Subcutaneous abdominal adipose tissue (tissue), 5 donors: ENCODE data around the gene HNRNPL.

Experiments used
- H3K27ac ChIP-seq: one replicate; pipeline ENCODE4 v1.7.0; 2013; ENCODE audit warnings: low read depth, mild to moderate bottlenecking, inconsistent platforms, low read length, moderate library complexity
- H3K27me3 ChIP-seq, 5 donors: one replicate each; pipeline ENCODE4 v1.7.0; 2013; ENCODE audit warnings: low read length in 5 of 5, inconsistent platforms in 1 of 5; ENCODE audit not compliant: control insufficient read depth in 5 of 5, insufficient read depth in 4 of 5
- H3K36me3 ChIP-seq, 5 donors: one replicate each; pipeline ENCODE4 v1.7.0; 2013; ENCODE audit warnings: low read length in 5 of 5; ENCODE audit not compliant: control insufficient read depth in 5 of 5, insufficient read depth in 5 of 5
- H3K4me1 ChIP-seq, 5 donors: one replicate each; pipeline ENCODE4 v1.7.0; 2013; ENCODE audit warnings: low read length in 5 of 5, mild to moderate bottlenecking in 3 of 5, moderate library complexity in 1 of 5; ENCODE audit not compliant: control insufficient read depth in 5 of 5, insufficient read depth in 5 of 5
- H3K4me3 ChIP-seq, 5 donors: one replicate each; pipeline ENCODE4 v1.7.0; 2013; ENCODE audit warnings: low read length in 5 of 5, low read depth in 1 of 5
- H3K9ac ChIP-seq, 5 donors: one replicate each; pipeline ENCODE4 v1.7.0; 2013; ENCODE audit warnings: low read length in 5 of 5, mild to moderate bottlenecking in 4 of 5, moderate library complexity in 3 of 5
- H3K9me3 ChIP-seq, 5 donors: one replicate each; pipeline ENCODE4 v1.7.0; 2013; ENCODE audit warnings: low read length in 5 of 5; ENCODE audit not compliant: control insufficient read depth in 5 of 5
- donor health status: healthy.
- donor health status: healthy.
- donor health status: healthy.
- donor health status: healthy.
- donor health status: healthy.

The HNRNPL gene

GRCh38 chr19:38840583-38840968, 9.2 kb downstream of the HNRNPL start:
- Histone ChIP-seq H3K9me3 (no peaks in the 10 kb centered on the region), H3K36me3 (peaks cover 8 to 99% (median 97%) of the 10 kb centered on the region in 5 donors), H3K9ac (peak overlapping the region in 2 of 5 donors; percentile 1 to 35), H3K27me3 (no peaks in the 10 kb centered on the region), H3K4me1 (peaks cover 0 to 14% (median 8%) of the 10 kb centered on the region in 5 donors), H3K4me3 (no peak overlapping the region), H3K27ac (peak overlapping the region; percentile 23)

GRCh38 chr19:38839816-38840582, 9.8 kb downstream of the HNRNPL start:
- Histone ChIP-seq H3K9me3 (no peaks in the 10 kb centered on the region), H3K27ac (peak overlapping the region; percentile 23), H3K4me3 (no peak overlapping the region), H3K4me1 (peaks cover 0 to 14% (median 7%) of the 10 kb centered on the region in 5 donors), H3K27me3 (no peaks in the 10 kb centered on the region), H3K9ac (no peak overlapping the region), H3K36me3 (peaks cover 8 to 98% (median 94%) of the 10 kb centered on the region in 5 donors)

- Histone ChIP-seq H3K9ac (no peak overlapping the region), H3K4me1 (peaks cover 0 to 14% (median 7%) of the 10 kb centered on the region in 5 donors), H3K27ac (no peak overlapping the region), H3K4me3 (no peak overlapping the region), H3K36me3 (peaks cover 8 to 93% (median 86%) of the 10 kb centered on the region in 5 donors), H3K9me3 (no peaks in the 10 kb centered on the region), H3K27me3 (no peaks in the 10 kb centered on the region)
Observed at GRCh38 chr19:38838986-38839761, 10.6 kb downstream of the HNRNPL start.

- Histone ChIP-seq H3K4me3 (no peak overlapping the region), H3K27ac (no peak overlapping the region), H3K27me3 (no peaks in the 10 kb centered on the region), H3K4me1 (peaks cover 0 to 14% (median 7%) of the 10 kb centered on the region in 5 donors), H3K9me3 (no peaks in the 10 kb centered on the region), H3K9ac (no peak overlapping the region), H3K36me3 (peaks cover 8 to 85% (median 79%) of the 10 kb centered on the region in 5 donors)
Observed at GRCh38 chr19:38838208-38838985, 11.4 kb downstream of the HNRNPL start.

- H3K9ac ChIP-seq: no peak overlapping the region
Observed at GRCh38 chr19:38837656-38838121, 12.1 kb downstream of the HNRNPL start.

GRCh38 chr19:38836983-38837626, 12.7 kb downstream of the HNRNPL start:
- no peak overlapping the region for H3K9ac ChIP-seq
- H3K36me3 ChIP-seq: peaks cover 6 to 72% (median 66%) of the 10 kb centered on the region in 5 donors
- peaks cover 0 to 20% (median 14%) of the 10 kb centered on the region in 5 donors for H3K4me1 ChIP-seq

More at GRCh38 chr19:38837656-38838121, 12.1 kb downstream of the HNRNPL start:
- peaks cover 8 to 78% (median 72%) of the 10 kb centered on the region in 5 donors for H3K36me3 ChIP-seq
- H3K27me3 ChIP-seq: no peaks in the 10 kb centered on the region
- no peak overlapping the region for H3K4me3 ChIP-seq
- H3K4me1 ChIP-seq: peaks cover 0 to 14% (median 8%) of the 10 kb centered on the region in 5 donors
- H3K9me3 ChIP-seq: no peaks in the 10 kb centered on the region
- no peak overlapping the region for H3K27ac ChIP-seq

GRCh38 chr19:38836159-38836982, 13.4 kb downstream of the HNRNPL start:
- Histone ChIP-seq H3K4me1 (peaks cover 0 to 20% (median 17%) of the 10 kb centered on the region in 5 donors), H3K4me3 (no peak overlapping the region), H3K9ac (no peak overlapping the region), H3K27ac (peak overlapping the region; percentile 10), H3K9me3 (no peaks in the 10 kb centered on the region), H3K36me3 (peaks cover 2 to 66% (median 58%) of the 10 kb centered on the region in 5 donors), H3K27me3 (no peaks in the 10 kb centered on the region)

More at GRCh38 chr19:38836983-38837626, 12.7 kb downstream of the HNRNPL start:
- Histone ChIP-seq H3K27me3 (no peaks in the 10 kb centered on the region), H3K9me3 (no peaks in the 10 kb centered on the region), H3K4me3 (no peak overlapping the region), H3K27ac (no peak overlapping the region)

GRCh38 chr19:38834590-38834989, 15.2 kb downstream of the HNRNPL start:
- H3K36me3 ChIP-seq: peaks cover 2 to 52% (median 43%) of the 10 kb centered on the region in 5 donors
- no peak overlapping the region for H3K9ac ChIP-seq
- H3K4me3 ChIP-seq: no peak overlapping the region
- H3K27me3 ChIP-seq: no peaks in the 10 kb centered on the region
- no peak overlapping the region for H3K27ac ChIP-seq
- no peaks in the 10 kb centered on the region for H3K9me3 ChIP-seq
- peaks cover 5 to 29% (median 26%) of the 10 kb centered on the region in 5 donors for H3K4me1 ChIP-seq
